ENCODE measurements around the gene FADS6. TPM values are rescaled to one million over a fixed set of nuclear protein-coding genes. Genes with fewer than 3 reads are reported as not detected.

The FADS6 gene
- total RNA-seq, 4 donors from 2014 or later = not detected

DNA sequence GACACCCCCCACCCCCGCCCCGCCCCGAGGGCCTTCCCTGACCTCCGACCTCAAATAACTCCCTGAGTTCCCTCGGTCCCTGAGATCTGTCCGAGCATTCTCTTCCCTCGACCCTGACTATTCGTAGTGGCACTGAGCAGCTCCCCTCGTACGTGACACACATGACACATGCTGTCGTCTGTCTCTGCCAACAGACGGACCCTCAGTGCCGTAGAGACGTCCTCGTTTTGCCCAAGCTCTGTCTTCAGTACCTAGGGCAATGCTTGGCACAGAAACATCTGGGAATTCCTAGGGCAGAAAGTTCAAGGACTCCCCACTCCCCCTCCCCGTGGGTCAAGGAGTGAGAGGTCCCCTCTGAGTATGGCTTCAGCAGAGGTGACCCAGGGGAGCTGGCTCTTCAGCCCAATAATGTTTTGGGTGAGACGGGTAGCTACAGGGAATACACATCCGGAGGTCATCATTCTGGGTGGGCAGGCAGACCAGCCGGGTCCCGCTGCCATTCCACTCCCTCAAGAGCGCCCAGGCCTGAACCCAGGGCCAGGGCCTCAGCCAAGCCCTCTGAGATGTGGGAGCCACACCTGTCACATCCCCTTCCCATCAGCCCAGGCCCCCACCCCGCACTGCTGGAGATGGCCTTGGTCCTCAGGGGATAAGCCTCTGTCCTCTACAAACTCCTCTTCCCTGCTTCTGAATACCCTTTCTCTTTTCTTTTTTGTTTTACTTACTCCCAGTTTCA is 671 bp upstream of the FADS6 start:
- TF ChIP-seq, protein P1, sequence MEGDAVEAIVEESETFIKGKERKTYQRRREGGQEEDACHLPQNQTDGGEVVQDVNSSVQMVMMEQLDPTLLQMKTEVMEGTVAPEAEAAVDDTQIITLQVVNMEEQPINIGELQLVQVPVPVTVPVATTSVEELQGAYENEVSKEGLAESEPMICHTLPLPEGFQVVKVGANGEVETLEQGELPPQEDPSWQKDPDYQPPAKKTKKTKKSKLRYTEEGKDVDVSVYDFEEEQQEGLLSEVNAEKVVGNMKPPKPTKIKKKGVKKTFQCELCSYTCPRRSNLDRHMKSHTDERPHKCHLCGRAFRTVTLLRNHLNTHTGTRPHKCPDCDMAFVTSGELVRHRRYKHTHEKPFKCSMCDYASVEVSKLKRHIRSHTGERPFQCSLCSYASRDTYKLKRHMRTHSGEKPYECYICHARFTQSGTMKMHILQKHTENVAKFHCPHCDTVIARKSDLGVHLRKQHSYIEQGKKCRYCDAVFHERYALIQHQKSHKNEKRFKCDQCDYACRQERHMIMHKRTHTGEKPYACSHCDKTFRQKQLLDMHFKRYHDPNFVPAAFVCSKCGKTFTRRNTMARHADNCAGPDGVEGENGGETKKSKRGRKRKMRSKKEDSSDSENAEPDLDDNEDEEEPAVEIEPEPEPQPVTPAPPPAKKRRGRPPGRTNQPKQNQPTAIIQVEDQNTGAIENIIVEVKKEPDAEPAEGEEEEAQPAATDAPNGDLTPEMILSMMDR (IDR thresholded peaks at IDR 0.05) = no peak
- no peak for TF ChIP-seq POLR2A (IDR thresholded peaks at IDR 0.05)
- H3K36me3 ChIP-seq = no peaks in the 10 kb centered on the region
- no peaks in the 10 kb centered on the region for H3K9me3 ChIP-seq
- no peak overlapping the region for H3K4me3 ChIP-seq
- intact Hi-C loops (cut with DNase I; ENCODE audit: low total_unique reads) = no loop called here
- no peak for DNase-seq
- H3K27ac ChIP-seq = no peak overlapping the region
- H3K27me3 ChIP-seq = peaks cover 4 to 9% of the 10 kb centered on the region in 2 donors
- peaks cover 0 to 7% of the 10 kb centered on the region in 2 donors for H3K4me1 ChIP-seq

DNA sequence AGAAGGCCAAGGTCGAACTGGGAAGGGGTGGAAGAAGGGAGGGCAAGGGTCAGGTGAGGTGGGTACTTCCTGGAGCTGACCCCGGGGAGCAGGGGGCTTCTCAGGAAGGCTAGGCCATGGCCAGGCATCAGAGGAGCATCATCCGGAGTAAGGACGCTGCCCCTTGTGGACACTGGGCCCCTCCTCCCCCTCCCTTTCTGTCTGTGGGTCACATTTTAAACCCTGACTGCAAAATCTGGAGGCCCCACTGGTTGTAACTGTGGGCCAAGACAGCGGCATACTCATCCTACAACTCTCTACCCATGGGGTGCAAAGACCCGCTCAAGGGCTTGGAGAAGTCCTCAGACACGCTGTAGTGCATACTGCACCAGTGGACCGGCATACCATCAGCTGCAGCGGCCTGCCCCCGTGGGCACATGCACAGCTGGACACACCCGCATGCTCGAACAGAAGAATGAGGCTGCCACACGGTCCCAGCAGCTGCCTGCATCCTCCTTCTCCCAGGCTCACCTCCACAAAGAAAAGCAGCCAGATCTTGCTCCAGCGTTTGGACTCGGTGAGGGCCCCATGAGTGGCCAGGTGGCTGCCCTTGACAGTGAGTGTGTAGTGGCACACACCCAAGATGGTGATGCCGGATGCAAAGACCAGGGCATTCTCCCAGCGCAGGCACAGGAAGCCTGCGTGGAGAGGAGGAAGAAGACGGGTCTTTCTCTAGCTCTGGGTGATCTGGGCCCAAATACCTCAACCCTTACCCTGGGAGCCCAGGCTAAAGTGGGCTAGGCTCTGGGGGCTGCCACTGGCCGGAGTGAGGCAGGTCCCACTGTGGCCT is 1.2 kb downstream of the FADS6 start:
- Histone ChIP-seq H3K27ac (no peak overlapping the region), H3K9me3 (no peaks in the 10 kb centered on the region), H3K4me1 (peaks cover 0 to 7% of the 10 kb centered on the region in 2 donors), H3K36me3 (no peaks in the 10 kb centered on the region), H3K27me3 (peaks cover 4 to 9% of the 10 kb centered on the region in 2 donors), H3K4me3 (no peak overlapping the region)
- intact Hi-C loops (cut with DNase I; ENCODE audit: low total_unique reads) = no loop called here
- TF ChIP-seq POLR2A (IDR thresholded peaks at IDR 0.05) = no peak
- no peak for DNase-seq

DNA sequence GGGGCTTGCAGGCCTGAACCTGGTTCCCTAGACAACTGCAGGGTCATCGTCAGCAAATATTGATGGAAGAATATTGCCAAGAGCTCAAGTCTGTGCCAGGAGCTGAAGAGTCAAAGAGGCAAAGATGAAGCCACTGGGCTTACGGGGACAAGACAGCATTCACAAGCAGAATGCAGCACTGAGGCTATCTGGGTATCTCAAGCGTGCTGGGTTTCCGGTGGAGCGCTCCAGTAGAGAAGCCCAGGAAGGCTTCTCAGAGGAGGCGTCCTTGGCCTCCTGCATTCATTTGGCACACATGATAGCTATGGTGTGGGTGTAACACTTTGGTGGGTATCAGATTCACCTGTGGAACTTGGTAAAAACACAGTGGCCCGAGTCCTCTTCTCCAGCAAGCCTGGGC is 2.9 kb downstream of the FADS6 start:
- DNase-seq = no peak
- no peak overlapping the region for H3K4me3 ChIP-seq
- H3K27me3 ChIP-seq = peaks cover 4 to 9% of the 10 kb centered on the region in 2 donors
- H3K27ac ChIP-seq = no peak overlapping the region
- no peaks in the 10 kb centered on the region for H3K9me3 ChIP-seq
- H3K4me1 ChIP-seq = peaks cover 0 to 7% of the 10 kb centered on the region in 2 donors
- intact Hi-C loops (cut with DNase I; ENCODE audit: low total_unique reads) = no loop called here
- no peaks in the 10 kb centered on the region for H3K36me3 ChIP-seq
- TF ChIP-seq, protein P1 (IDR thresholded peaks at IDR 0.05) = no peak
- no peak for TF ChIP-seq POLR2A (IDR thresholded peaks at IDR 0.05)

DNA sequence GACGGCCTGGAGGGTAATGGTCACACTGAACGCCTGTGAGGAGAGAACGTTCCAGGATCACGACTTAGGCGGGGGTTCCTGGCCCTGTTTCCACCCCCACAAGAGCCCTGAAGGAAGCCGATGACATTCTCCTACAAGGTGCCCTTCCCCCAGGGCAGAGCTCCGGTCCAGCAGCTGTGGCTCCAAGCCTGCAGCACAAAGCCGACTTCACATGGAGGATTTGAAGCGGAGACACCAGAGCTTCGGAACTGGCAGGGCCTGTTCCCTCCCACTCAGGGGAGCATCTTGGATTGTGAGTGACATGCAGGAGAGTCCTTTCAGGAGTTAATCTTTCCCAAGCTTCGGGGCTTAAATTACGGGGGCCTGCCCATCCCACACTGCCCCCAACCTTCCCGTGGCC is 5.0 kb downstream of the FADS6 start:
- no peak overlapping the region for H3K4me3 ChIP-seq
- no peaks in the 10 kb centered on the region for H3K36me3 ChIP-seq
- DNase-seq = no peak
- intact Hi-C loops (cut with DNase I; ENCODE audit: low total_unique reads) = no loop called here
- no peak overlapping the region for H3K27ac ChIP-seq
- H3K9me3 ChIP-seq = no peaks in the 10 kb centered on the region
- H3K4me1 ChIP-seq = peaks cover 0 to 4% of the 10 kb centered on the region in 2 donors
- no peak for TF ChIP-seq POLR2A (IDR thresholded peaks at IDR 0.05)
- TF ChIP-seq, protein P1 (IDR thresholded peaks at IDR 0.05) = no peak
- H3K27me3 ChIP-seq = peaks cover 4 to 9% of the 10 kb centered on the region in 2 donors

DNA sequence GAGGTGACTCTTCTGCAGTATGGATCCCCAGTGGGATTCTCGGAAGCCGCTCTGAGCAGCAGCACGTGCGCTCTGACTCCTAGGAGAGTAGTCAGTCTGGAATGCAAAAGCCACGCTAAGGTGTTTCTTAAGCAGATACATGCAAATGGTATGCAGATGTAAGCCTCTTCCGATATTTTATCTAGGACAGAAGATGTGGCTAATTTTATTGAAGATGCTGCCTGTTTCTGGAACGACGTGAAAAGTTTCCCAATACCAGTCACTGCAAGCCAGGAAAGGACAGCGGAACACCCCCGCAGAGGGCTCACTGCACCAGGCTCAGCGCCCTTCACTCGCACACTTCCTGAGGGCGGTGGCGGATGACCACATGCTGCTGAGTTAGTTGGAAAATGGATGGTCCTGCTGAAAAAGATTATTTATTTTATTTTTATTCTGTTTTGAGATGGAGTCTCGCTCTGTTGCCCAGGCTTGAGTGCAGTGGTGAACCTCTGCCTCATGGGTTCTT is 10.1 kb downstream of the FADS6 start:
- no peak for DNase-seq
- Histone ChIP-seq H3K4me1 (no peaks in the 10 kb centered on the region), H3K36me3 (no peaks in the 10 kb centered on the region), H3K27me3 (no peaks in the 10 kb centered on the region), H3K27ac (no peak overlapping the region), H3K4me3 (no peak overlapping the region), H3K9me3 (no peaks in the 10 kb centered on the region)
- intact Hi-C loops (cut with DNase I; ENCODE audit: low total_unique reads) = no loop called here
- no peak for TF ChIP-seq POLR2A (IDR thresholded peaks at IDR 0.05)
- TF ChIP-seq, protein P1 (IDR thresholded peaks at IDR 0.05) = no peak

All from uterus (tissue), 4 donors.